M059J (cell line): Measurements from ENCODE around the gene ACIN1. TPM values are rescaled to one million over a fixed set of nuclear protein-coding genes. Genes with fewer than 3 reads are reported as not detected.

Experiments
- DNase-seq: peaks from one replicate; pipeline ENCODE4 v3.0.0-alpha.2; 2012; ENCODE audit warnings: low read depth
- total RNA-seq: library from RNA; depleted of rRNA; stranded (reverse); fragments of >200 nt; shearing (Covaris generic); gene quantifications from 2 replicates; pipeline ENCODE4 v1.2.3, GENCODE V29; 2014

Gene ACIN1
- total RNA-seq, 1 experiment from 2014 or later: 64.0 TPM

GRCh38 chr14:23105348-23105824 lies 10.4 kb upstream of the ACIN1 start:
- DNase-seq: no peak

- DNase-seq: no peak
Measured at GRCh38 chr14:23104591-23105347, 9.8 kb upstream of the ACIN1 start, which contains the start of gene CIROP. Gene CIROP, minus strand, starts transcription at chr14:23104989. Its CDS starts 69 bp downstream, at chr14:23104920.

- no peak for DNase-seq
Measured at GRCh38 chr14:23104070-23104590, 9.2 kb upstream of the ACIN1 start.

- DNase-seq: no peak
Measured at GRCh38 chr14:23103581-23103980, 8.6 kb upstream of the ACIN1 start.

- DNase-seq: no peak
Measured at GRCh38 chr14:23102801-23103200, 7.9 kb upstream of the ACIN1 start.

GRCh38 chr14:23101986-23102625 lies 7.2 kb upstream of the ACIN1 start:
- DNase-seq: no peak

DNA sequence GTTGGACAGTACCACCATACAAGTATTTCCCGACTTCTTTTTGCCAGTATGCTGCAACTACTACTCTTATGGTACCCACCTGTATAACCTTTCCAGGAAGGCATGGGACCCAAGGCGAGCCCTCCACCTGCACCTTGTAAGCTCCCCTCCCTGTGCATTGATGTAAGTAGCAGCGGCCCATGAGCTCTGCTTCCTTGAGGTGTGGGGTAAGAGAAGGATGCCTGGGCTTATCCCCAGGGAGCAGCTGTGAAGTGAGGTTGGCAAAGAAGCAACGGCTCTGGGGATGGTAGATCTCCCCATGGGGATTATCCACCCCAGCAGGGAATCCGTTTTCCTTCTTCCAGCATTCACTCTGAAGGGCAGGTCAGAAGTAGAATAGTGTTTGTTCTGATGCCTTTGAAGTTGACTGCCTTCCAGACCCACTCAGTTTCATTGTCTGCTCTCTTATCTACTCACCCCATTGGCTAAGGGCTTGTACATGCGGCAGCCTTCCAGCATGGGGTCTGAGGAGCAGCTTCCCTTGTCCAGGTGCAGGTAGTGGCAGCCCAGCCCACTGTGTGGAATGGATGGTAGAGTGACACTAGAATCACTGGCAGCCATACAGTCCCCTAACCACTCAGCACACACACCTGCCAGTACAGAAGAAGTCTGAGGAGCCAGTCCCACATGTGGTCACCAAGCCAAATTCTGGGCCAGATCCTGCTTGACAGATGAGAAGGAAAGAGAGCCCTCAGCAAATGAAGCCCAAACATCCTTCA lies 6.5 kb upstream of the ACIN1 start:
- no peak for DNase-seq

DNA sequence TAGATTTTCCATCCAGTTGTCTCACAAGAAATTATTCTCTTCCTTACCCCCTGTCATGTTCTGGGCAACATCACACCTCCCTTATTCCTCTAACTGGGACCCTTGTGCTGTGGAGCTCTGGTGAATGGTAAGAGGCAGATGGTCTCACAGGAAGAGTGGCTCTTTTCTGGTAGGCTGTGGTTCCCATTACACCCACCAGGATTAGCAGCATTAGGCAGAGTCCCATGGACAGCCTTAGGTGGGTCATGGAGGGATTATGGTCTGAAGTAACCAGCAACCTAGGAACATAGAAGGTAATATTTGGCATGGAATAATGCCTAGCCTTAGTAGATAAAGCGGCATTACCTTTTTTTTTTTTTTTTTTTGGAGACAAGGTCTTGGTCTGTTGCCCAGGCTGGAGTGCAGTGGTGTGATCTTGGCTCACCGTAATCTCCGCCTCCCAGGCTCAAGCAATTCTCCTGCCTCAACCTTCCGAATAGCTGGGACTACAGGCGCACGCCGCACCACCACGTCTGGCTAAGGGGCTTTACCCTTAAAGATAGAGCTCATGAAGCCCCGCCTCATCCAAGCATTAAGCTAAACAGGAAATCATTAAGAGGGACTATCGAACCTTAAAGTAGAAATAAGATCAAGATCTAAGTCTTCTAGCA lies 4.4 kb upstream of the ACIN1 start:
- DNase-seq: no peak

GRCh38 chr14:23097786-23098185 lies 2.9 kb upstream of the ACIN1 start:
- no peak for DNase-seq

DNA sequence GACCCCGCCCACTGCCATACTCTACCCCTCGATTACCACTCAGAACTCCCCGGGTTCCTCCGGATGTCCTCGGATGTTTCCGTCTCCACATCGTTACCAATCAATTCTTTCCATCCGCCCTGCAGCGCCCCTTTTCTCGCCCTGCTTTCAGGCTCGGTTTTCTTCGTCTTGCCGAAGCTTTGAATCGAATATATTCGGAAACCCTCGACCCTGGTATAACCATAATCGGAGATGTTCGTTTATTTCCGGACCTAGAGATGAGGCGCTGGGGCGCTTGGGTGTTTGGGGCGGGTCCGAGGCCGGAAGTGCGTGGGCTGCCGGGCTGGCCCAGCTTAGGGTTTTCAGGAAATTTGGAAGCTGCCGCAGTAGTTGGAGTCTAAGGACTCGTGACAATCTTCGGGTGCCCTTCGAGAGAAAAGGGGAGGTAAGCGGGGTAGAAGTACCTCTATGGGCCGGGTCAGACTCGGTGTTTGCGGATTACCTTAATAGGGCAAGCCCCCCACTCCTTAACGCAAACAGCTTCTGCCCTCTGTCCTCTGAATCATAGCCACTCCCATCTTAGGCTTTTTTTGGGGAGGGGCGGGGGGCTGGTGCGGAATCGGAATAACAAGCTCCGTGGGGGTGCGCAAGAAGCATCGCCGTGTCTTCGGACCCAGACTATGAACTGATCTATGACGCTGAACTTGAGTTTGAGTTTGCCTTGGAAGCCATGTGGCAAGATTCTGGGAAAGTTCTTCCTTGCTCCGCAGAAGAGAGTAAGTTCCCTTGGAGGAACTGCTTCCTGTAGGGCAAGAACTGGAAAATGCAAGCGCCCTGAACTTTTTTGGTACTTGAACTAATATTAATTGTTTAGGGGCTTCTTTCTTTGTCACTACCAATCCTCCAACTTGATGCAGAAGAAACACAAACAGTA lies 516 bp upstream of the ACIN1 start, which contains the start of gene C14orf119:
Gene C14orf119 (plus strand): TSS at position 310 of the 913 bp plus-strand sequence. CDS start 2,154 bp downstream, outside the sequence.
- DNase-seq: peak; percentile 99

- no peak for DNase-seq
Measured at GRCh38 chr14:23093991-23094665, 808 bp downstream of the ACIN1 start.

DNA sequence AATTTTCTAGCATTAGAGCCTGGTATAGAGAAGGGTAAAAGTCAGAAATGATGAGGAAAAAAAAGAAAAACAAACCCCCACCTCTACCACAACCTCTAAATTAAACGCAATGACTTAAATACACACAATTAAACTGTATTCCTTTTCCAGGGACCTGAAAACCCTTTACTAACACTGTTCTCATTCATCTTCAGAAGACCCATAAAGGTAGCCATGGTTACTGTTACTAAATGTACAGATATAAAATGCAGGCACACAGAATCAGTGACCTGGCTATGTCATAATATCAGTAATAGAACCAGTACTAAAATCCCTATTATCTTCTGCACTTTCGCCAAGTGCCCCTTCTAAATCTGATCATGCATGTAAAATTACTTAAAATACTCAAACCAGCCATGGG lies 1.4 kb downstream of the ACIN1 start:
- no peak for DNase-seq

DNA sequence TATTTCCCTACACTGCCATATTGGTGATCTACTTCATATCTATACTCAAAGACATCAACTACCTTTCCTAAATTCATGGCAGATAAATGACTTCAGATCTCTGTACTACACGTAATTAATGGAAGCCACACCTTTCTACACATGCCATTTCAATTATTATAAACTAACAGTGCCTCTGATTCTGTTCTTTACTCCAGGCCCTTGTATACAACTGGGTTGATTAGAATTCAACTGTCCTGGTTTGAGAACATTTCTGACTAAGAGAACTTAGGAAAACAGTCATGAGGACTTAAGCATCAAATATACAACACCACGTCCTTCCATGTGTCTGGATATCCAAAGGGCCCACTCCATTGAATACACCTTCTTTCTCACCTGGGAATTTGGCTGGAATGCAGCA lies 1.8 kb downstream of the ACIN1 start:
- DNase-seq: no peak

GRCh38 chr14:23091294-23092225 lies 3.4 kb downstream of the ACIN1 start:
- no peak for DNase-seq

GRCh38 chr14:23090254-23090636 lies 4.7 kb downstream of the ACIN1 start:
- DNase-seq: no peak

- no peak for DNase-seq
Measured at GRCh38 chr14:23089498-23090253, 5.3 kb downstream of the ACIN1 start.

DNA sequence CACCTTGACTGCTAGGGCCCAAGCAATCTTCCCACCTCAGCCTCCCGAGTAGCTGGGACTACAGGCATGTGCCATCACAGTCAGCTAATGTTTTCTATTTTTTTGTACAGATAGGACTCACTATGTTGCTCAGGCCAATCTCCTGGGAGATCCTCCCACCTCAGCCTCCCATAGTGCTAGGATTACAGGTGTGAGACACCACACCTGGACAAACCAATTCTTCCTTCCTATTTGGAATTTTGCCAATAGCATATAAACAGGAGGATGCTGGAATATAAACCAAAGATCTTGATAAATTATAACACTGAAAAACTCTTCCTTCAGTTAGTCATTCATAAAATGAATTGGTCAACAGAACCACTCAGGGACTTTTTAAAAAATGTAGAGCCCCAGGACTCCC lies 8.4 kb downstream of the ACIN1 start:
- no peak for DNase-seq

DNA sequence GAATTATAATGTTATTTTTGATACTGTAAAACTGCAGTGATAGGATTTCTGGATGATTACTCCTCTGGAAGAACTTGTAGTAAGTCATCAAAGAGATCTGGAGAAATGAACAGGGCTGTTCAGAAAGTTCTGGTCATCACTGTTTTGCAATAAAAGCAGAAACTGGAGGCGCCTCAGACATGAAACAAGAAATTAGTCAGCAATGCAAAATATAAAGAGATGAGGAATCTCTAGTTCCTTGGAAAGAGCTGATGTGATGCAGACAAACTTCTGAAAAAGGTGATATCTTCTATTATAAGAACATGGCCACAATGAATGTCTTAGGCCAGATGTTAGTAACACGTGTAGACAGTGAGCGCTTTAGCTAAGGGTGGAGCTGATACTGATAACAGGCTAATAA lies 9.5 kb downstream of the ACIN1 start:
- DNase-seq: no peak
